Measurements from ENCODE around the gene WDPCP. TPM values are rescaled to one million over a fixed set of nuclear protein-coding genes. Genes with fewer than 3 reads are reported as not detected.

WDPCP gene
- total and polyA plus RNA-seq, 2 experiments from 2014 or later = 8.8 to 20.4 TPM

DNA sequence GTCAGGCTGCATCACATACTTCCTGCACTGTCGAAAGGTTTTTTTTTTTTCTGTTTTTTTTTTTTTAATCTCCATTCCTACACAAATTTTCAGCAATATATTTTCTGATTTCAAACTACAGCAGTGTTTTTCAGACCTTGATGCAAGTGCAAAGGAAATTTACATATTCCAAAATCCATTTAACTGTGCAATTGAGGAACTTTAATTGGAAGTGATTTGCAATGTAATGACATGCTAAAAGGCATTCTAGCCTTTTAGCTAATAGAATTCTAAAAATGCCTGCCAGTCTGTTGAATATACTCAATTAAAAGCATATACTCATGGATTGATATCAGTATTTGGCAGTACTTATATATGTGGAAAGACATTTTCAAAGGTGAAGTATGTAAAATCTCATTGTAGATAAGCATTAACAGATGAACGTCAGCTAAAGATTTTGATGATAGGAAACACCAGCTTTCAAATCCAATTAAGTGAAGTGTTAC is 327.1 kb downstream of the WDPCP start (continued):
- TF ChIP-seq, protein P1, sequence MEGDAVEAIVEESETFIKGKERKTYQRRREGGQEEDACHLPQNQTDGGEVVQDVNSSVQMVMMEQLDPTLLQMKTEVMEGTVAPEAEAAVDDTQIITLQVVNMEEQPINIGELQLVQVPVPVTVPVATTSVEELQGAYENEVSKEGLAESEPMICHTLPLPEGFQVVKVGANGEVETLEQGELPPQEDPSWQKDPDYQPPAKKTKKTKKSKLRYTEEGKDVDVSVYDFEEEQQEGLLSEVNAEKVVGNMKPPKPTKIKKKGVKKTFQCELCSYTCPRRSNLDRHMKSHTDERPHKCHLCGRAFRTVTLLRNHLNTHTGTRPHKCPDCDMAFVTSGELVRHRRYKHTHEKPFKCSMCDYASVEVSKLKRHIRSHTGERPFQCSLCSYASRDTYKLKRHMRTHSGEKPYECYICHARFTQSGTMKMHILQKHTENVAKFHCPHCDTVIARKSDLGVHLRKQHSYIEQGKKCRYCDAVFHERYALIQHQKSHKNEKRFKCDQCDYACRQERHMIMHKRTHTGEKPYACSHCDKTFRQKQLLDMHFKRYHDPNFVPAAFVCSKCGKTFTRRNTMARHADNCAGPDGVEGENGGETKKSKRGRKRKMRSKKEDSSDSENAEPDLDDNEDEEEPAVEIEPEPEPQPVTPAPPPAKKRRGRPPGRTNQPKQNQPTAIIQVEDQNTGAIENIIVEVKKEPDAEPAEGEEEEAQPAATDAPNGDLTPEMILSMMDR (conservative IDR thresholded peaks at IDR 0.05; ENCODE audit: low read depth in 2 of 2) = no peak
- no peak for TF ChIP-seq ZNF331 (CRISPR knock-in tag; IDR thresholded peaks at IDR 0.05; ENCODE audit: low read depth)

DNA sequence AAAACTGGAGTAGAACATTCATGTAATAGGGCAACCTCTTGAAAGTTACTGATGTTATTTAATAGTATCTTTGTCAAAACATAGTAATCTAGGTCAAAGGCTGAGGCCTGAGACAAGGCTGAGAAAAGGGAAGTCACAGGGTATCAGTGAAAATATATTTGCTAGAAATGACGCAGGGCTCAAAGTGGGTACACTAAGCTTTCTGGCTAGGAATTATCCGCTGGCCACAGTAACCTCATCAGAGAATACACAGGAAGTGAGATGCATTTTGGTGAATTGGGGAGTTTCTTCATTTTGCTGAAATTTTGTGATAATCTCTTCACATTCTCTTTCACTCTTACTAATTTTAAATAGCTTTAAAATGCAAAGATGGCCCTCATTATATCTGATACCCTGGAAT is 330.8 kb downstream of the WDPCP start:
- H3K4me2 ChIP-seq = no peak overlapping the region
- H3K27ac Mint-ChIP-seq = no peak overlapping the region
- no peak for ATAC-seq
- no peaks in the 10 kb centered on the region for H3K36me3 Mint-ChIP-seq (ENCODE audit: low read depth)
- H2AFZ ChIP-seq = no peak overlapping the region
- no peaks in the 10 kb centered on the region for H3K36me3 ChIP-seq (ENCODE audit: insufficient read depth)
- H3K9me2 ChIP-seq (ENCODE audit: insufficient read depth) = peaks cover 2% of the 10 kb centered on the region; the same call in 1 of the 2 replicates
- no peaks in the 10 kb centered on the region for H3K27me3 Mint-ChIP-seq (ENCODE audit: insufficient read depth, low read depth, poor library complexity)
- DNase-seq (ENCODE audit: low spot score) = no peak
- H3F3A ChIP-seq (replicated peaks; ENCODE audit: low read depth) = no peaks in the 10 kb centered on the region
- H3K9me3 Mint-ChIP-seq = no peaks in the 10 kb centered on the region
- H3K4me1 Mint-ChIP-seq = peaks cover 7% of the 10 kb centered on the region; the same call in 2 of the 3 replicates
- H3K4me1 ChIP-seq (ENCODE audit: insufficient read depth) = peaks cover 13% of the 10 kb centered on the region
- H3K4me3 ChIP-seq = no peak overlapping the region
- H3K27ac ChIP-seq (ENCODE audit: low read depth) = no peak overlapping the region
- H4K20me1 ChIP-seq (replicated peaks; ENCODE audit: insufficient read depth) = no peaks in the 10 kb centered on the region
- no peaks in the 10 kb centered on the region for H3K27me3 ChIP-seq (ENCODE audit: insufficient read depth)
- H3K79me2 ChIP-seq (replicated peaks; ENCODE audit: insufficient read depth) = no peaks in the 10 kb centered on the region
- TF ChIP-seq, protein P1 (conservative IDR thresholded peaks at IDR 0.05; ENCODE audit: low read depth in 2 of 2) = no peak
- TF ChIP-seq, protein P2, sequence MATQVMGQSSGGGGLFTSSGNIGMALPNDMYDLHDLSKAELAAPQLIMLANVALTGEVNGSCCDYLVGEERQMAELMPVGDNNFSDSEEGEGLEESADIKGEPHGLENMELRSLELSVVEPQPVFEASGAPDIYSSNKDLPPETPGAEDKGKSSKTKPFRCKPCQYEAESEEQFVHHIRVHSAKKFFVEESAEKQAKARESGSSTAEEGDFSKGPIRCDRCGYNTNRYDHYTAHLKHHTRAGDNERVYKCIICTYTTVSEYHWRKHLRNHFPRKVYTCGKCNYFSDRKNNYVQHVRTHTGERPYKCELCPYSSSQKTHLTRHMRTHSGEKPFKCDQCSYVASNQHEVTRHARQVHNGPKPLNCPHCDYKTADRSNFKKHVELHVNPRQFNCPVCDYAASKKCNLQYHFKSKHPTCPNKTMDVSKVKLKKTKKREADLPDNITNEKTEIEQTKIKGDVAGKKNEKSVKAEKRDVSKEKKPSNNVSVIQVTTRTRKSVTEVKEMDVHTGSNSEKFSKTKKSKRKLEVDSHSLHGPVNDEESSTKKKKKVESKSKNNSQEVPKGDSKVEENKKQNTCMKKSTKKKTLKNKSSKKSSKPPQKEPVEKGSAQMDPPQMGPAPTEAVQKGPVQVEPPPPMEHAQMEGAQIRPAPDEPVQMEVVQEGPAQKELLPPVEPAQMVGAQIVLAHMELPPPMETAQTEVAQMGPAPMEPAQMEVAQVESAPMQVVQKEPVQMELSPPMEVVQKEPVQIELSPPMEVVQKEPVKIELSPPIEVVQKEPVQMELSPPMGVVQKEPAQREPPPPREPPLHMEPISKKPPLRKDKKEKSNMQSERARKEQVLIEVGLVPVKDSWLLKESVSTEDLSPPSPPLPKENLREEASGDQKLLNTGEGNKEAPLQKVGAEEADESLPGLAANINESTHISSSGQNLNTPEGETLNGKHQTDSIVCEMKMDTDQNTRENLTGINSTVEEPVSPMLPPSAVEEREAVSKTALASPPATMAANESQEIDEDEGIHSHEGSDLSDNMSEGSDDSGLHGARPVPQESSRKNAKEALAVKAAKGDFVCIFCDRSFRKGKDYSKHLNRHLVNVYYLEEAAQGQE (IDR thresholded peaks at IDR 0.05; ENCODE audit: unreplicated experiment) = no peak
- TF ChIP-seq ZNF331 (CRISPR knock-in tag; IDR thresholded peaks at IDR 0.05; ENCODE audit: low read depth) (no peak), JUNB (IDR thresholded peaks at IDR 0.05; ENCODE audit: unreplicated experiment) (no peak), EZH2phosphoT487 (IDR thresholded peaks at IDR 0.05; ENCODE audit: unreplicated experiment) (no peak), NANOG (IDR thresholded peaks at IDR 0.05; ENCODE audit: borderline replicate concordance) (no peak), STAT1 (IDR thresholded peaks at IDR 0.05; ENCODE audit: unreplicated experiment) (no peak)
- TF ChIP-seq, protein P3, sequence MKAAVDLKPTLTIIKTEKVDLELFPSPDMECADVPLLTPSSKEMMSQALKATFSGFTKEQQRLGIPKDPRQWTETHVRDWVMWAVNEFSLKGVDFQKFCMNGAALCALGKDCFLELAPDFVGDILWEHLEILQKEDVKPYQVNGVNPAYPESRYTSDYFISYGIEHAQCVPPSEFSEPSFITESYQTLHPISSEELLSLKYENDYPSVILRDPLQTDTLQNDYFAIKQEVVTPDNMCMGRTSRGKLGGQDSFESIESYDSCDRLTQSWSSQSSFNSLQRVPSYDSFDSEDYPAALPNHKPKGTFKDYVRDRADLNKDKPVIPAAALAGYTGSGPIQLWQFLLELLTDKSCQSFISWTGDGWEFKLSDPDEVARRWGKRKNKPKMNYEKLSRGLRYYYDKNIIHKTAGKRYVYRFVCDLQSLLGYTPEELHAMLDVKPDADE (IDR thresholded peaks at IDR 0.05) = no peak
- no peak overlapping the region for H3K4me3 Mint-ChIP-seq
